SK-N-SH (cell line): Measurements from ENCODE around the gene ARL4D. TPM values are rescaled to one million over a fixed set of nuclear protein-coding genes. Genes with fewer than 3 reads are reported as not detected.

Experiments used
- CTCF ChIA-PET: fragments of 300-600, 350-600 bp; formaldehyde crosslinking; extraction: SDS; loops from one replicate; lab custom pipeline; 2021; lab: Yijun Ruan, JAX
- POLR2A ChIA-PET: fragments of 350-600 bp; sonication (Branson Sonifier 250); formaldehyde crosslinking; extraction: SDS; loops from one replicate; lab custom pipeline; 2020; ENCODE audit warnings: antibody characterized with exemption, inconsistent platforms; lab: Yijun Ruan, JAX
- DNase-seq: peaks from one replicate; pipeline ENCODE4 v3.0.0; 2012
- H2AFZ ChIP-seq: fragments of 200-600 bp; sonication (generic); 2 replicates; pipeline ENCODE4 v1.8.1; 2016; ENCODE audit warnings: antibody characterized with exemption, mild to moderate bottlenecking, low read depth
- H3F3A ChIP-seq: fragments of 200-600 bp; sonication (generic); replicated peaks from 2 replicates; pipeline ENCODE3; 2016; ENCODE audit warnings: antibody characterized with exemption, mild to moderate bottlenecking; ENCODE audit not compliant: insufficient read depth
- H3K27ac ChIP-seq, 2 experiments: fragments of 200-500 bp in 1 of 2; fragments of 200-600 bp in 1 of 2; sonication (Bioruptor generic) in 1 of 2; sonication (generic), shearing (Covaris generic) in 1 of 2; 2 replicates each; pipeline versions ENCODE4 v1.5.1 to v1.6.1; 2014 to 2016; ENCODE audit warnings: low read depth in 2 of 2, inconsistent platforms in 1 of 2, low read length in 1 of 2, mild to moderate bottlenecking in 1 of 2, mixed read lengths in 1 of 2
- H3K27me3 ChIP-seq: fragments of 200-600 bp; sonication (generic), shearing (Covaris generic); 2 replicates; pipeline ENCODE4 v1.6.1; 2016; ENCODE audit warnings: mixed run types; ENCODE audit not compliant: insufficient read depth
- H3K36me3 ChIP-seq, 2 experiments: fragments of 200-500 bp in 1 of 2; fragments of 200-600 bp in 1 of 2; sonication (Bioruptor generic) in 1 of 2; sonication (generic) in 1 of 2; replicated peaks in 1 of 2; 2 replicates each; pipeline versions ENCODE3 to v1.5.1; 2014 to 2016; ENCODE audit warnings: low read length in 1 of 2, mild to moderate bottlenecking in 1 of 2; ENCODE audit not compliant: insufficient read depth in 2 of 2, control insufficient read depth in 1 of 2
- H3K4me1 ChIP-seq, 2 experiments: fragments of 200-500 bp in 1 of 2; fragments of 200-600 bp in 1 of 2; sonication (Bioruptor generic) in 1 of 2; sonication (generic), shearing (Covaris generic) in 1 of 2; 2 replicates each; pipeline versions ENCODE4 v1.5.1 to v1.6.1; 2014 to 2016; ENCODE audit warnings: low read depth in 1 of 2, low read length in 1 of 2, mixed run types in 1 of 2; ENCODE audit not compliant: insufficient read depth in 2 of 2, control insufficient read depth in 1 of 2
- H3K4me2 ChIP-seq: fragments of 200-600 bp; sonication (generic), shearing (Covaris generic); 2 replicates; pipeline ENCODE4 v1.6.1; 2017; ENCODE audit warnings: mixed run types
- H3K4me3 ChIP-seq, 2 experiments: fragments of 200-500 bp in 1 of 2; fragments of 200-600 bp in 1 of 2; sonication (Bioruptor generic) in 1 of 2; sonication (generic), shearing (Covaris generic) in 1 of 2; 2 replicates each; pipeline versions ENCODE4 v1.5.1 to v1.8.1; 2014 to 2016; ENCODE audit warnings: low read depth in 2 of 2, inconsistent platforms in 1 of 2, low read length in 1 of 2, mild to moderate bottlenecking in 1 of 2, mixed read lengths in 1 of 2, moderate library complexity in 1 of 2
- H3K79me2 ChIP-seq: fragments of 200-600 bp; sonication (generic); 2 replicates; pipeline ENCODE4 v1.8.1; 2017; ENCODE audit warnings: mild to moderate bottlenecking; ENCODE audit not compliant: insufficient read depth
- H3K9ac ChIP-seq: fragments of 200-600 bp; sonication (generic); 2 replicates; pipeline ENCODE4 v1.6.1; 2017; ENCODE audit warnings: mixed run types
- H3K9me2 ChIP-seq: fragments of 200-600 bp; sonication (generic); 2 replicates; pipeline ENCODE4 v1.6.1; 2017; ENCODE audit warnings: mixed run types
- H3K9me3 ChIP-seq: fragments of 200-600 bp; sonication (generic); 2 replicates; pipeline ENCODE4 v1.6.1; 2017; ENCODE audit warnings: mixed run types, mild to moderate bottlenecking, moderate library complexity
- H4K20me1 ChIP-seq: fragments of 200-600 bp; sonication (generic); 2 replicates; pipeline ENCODE4 v1.6.1; 2017; ENCODE audit warnings: mild to moderate bottlenecking, mixed run types; ENCODE audit not compliant: insufficient read depth
- ELF1 ChIP-seq: IDR thresholded peaks from 2 replicates; pipeline ENCODE4 v1.4.0; 2012
- EP300 ChIP-seq, 2 experiments: IDR thresholded peaks; 2 replicates each; pipeline versions ENCODE4 v1.4.0 to v1.6.1; 2012; ENCODE audit warnings: borderline replicate concordance in 1 of 2, low read depth in 1 of 2, low read length in 1 of 2
- FOSL2 ChIP-seq: IDR thresholded peaks from 2 replicates; pipeline ENCODE4 v1.4.0; 2012; ENCODE audit warnings: low read depth, mild to moderate bottlenecking, moderate library complexity, borderline replicate concordance
- NFIC ChIP-seq: IDR thresholded peaks from 2 replicates; pipeline ENCODE4 v1.4.0; 2012; ENCODE audit warnings: borderline replicate concordance
- POLR2AphosphoS5 ChIP-seq: IDR thresholded peaks from 2 replicates; pipeline ENCODE4 v1.6.1; 2012; ENCODE audit warnings: low read depth, low read length
- RCOR1 ChIP-seq: fragments of 150-350 bp; IDR thresholded peaks from 2 replicates; pipeline ENCODE4 v1.6.1; 2017; ENCODE audit warnings: antibody characterized with exemption, low read length
- YY1 ChIP-seq: IDR thresholded peaks from 2 replicates; pipeline ENCODE4 v1.4.0; 2012; ENCODE audit warnings: low read depth, mild to moderate bottlenecking
- WGBS: methylation state at CpG from one replicate; pipeline ENCODE4 v1.1.6; 2017; ENCODE audit warnings: low lambda C conversion rate; 5-methylcytosine and 5-hydroxymethylcytosine counted together
- polyA plus RNA-seq, 3 experiments: library from polyadenylated mRNA; depleted of rRNA; stranded (reverse); fragments of >200 nt; gene quantifications; 2 replicates each; pipeline ENCODE4 v1.2.3, GENCODE V29; 2012
- TF ChIP-seq, protein P1 (sequence below): IDR thresholded peaks from 2 replicates; pipeline ENCODE4; 2012
- TF ChIP-seq, protein P2 (sequence below): IDR thresholded peaks from 2 replicates; pipeline ENCODE4 v1.4.0; 2012; ENCODE audit warnings: low read depth

Gene ARL4D
- polyA plus RNA-seq, 1 of the 3 experiments (the other 2 are of a cell fraction), result 29.5 TPM

DNA sequence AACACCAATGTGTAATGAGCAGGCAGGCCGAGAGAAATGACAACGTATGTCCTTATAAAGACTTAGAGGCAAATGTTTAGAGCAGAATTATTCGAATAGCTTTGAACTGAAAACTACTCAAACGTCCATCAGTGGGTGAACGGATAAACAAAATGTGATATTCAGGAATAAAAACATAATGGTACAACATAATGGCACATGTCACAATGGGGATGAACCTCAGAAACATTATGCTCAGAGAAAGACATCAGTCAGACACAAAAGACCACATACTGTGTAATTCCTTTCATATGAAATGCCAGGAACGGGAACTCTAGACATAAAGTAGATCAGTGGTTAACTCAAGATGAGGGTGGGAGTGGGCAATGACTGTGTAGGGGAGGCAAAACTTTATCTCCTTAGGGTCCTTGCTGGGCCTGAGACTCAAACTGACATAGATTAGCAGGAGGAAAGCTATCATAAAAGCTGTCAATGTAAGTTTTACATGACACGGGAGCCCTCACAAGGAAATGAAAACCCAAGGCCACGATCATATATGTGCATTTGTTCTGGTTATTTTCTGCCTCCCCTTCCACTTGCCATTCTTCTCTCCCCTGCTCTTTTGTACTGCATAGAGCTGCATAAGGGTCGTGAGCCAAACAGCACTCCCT lies 14.8 kb upstream of the ARL4D start:
- CTCF ChIA-PET, result interaction anchor here (3.0 to 6.6 kb wide), 2 partner anchors 10 to 100 kb away, joined by 13 to 70 read pairs; partner anchors contain the start of gene DHX8
- POLR2A ChIA-PET, result interaction anchor here (5.9 kb wide), 1 partner anchor 15 kb away, joined by 136 read pairs; no protein-coding TSS in a partner anchor
- WGBS, result 84% methylated on average over 9 of the region's 9 CpGs

DNA sequence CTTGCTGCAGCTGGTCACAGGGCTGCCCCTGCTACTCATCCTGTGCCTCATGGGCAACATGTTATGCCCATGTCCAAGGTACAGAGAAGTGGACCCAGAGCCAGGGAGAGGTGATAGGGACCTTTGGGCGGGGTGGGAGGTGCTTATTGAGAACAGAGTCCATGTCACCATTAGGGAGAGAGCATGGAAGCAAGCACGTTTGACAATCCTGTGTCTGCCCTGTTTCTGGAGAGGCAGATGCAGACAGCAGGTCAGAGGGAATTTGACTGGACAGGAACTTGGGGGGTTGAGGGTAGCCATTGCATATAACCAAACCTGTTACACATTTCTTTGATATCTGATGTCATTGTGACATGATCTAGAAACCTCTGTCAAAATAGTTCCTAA lies 14.3 kb upstream of the ARL4D start:
- ChIA-PET POLR2A (interaction anchor here (5.9 kb wide), 1 partner anchor 16 kb away, joined by 136 read pairs; no protein-coding TSS in a partner anchor), CTCF (interaction anchor here (3.0 to 6.6 kb wide), 2 partner anchors 9 to 99 kb away, joined by 13 to 70 read pairs; partner anchors contain the start of gene DHX8)
- H3K36me3 ChIP-seq, result no peaks in the 10 kb centered on the region
- H3K4me2 ChIP-seq, result no peak overlapping the region
- H3K4me3 ChIP-seq, result no peak overlapping the region
- 0 out of 2 replicates have a peak, but pooled peaks cover 6% of the 10 kb centered on the region for H3K9me3 ChIP-seq
- H3K27me3 ChIP-seq, result no peaks in the 10 kb centered on the region
- peaks cover 7% of the 10 kb centered on the region for H3F3A ChIP-seq
- DNase-seq, result no peak
- WGBS, result 56% methylated on average over 2 of the region's 2 CpGs
- H3K27ac ChIP-seq, result no peak overlapping the region
- H4K20me1 ChIP-seq, result no peaks in the 10 kb centered on the region
- H3K9ac ChIP-seq, result no peak overlapping the region
- H2AFZ ChIP-seq, result no peak overlapping the region
- TF ChIP-seq FOSL2 (no peak), NFIC (no peak), YY1 (no peak), EP300 (IDR thresholded peaks at IDR 0.05; ENCODE audit: borderline replicate concordance in 1 of 2, low read depth in 1 of 2, low read length in 1 of 2) (no peak), ELF1 (no peak)
- TF ChIP-seq, protein P1, sequence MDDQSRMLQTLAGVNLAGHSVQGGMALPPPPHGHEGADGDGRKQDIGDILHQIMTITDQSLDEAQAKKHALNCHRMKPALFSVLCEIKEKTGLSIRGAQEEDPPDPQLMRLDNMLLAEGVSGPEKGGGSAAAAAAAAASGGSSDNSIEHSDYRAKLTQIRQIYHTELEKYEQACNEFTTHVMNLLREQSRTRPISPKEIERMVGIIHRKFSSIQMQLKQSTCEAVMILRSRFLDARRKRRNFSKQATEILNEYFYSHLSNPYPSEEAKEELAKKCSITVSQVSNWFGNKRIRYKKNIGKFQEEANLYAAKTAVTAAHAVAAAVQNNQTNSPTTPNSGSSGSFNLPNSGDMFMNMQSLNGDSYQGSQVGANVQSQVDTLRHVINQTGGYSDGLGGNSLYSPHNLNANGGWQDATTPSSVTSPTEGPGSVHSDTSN, result no peak
- H3K9me2 ChIP-seq, result no peaks in the 10 kb centered on the region
- H3K4me1 ChIP-seq, result no peaks in the 10 kb centered on the region; a peak in 1 of 4 replicates
- no peaks in the 10 kb centered on the region for H3K79me2 ChIP-seq

More for the DNA sequence above, 14.8 kb upstream of the ARL4D start:
- Histone ChIP-seq H3K36me3 (no peaks in the 10 kb centered on the region), H3K27ac (no peak overlapping the region), H3K4me3 (no peak overlapping the region), H3K9me2 (no peaks in the 10 kb centered on the region), H2AFZ (no peak overlapping the region), H3K79me2 (no peaks in the 10 kb centered on the region), H3K27me3 (no peaks in the 10 kb centered on the region), H4K20me1 (no peaks in the 10 kb centered on the region), H3K9ac (no peak overlapping the region), H3K4me1 (no peaks in the 10 kb centered on the region; a peak in 1 of 4 replicates), H3F3A (peaks cover 2% of the 10 kb centered on the region), H3K9me3 (0 out of 2 replicates have a peak, but pooled peaks cover 6% of the 10 kb centered on the region)
- DNase-seq, result no peak
- TF ChIP-seq RCOR1, result no peak
- TF ChIP-seq, protein P2, sequence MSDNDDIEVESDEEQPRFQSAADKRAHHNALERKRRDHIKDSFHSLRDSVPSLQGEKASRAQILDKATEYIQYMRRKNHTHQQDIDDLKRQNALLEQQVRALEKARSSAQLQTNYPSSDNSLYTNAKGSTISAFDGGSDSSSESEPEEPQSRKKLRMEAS, result no peak
- no peak for TF ChIP-seq POLR2AphosphoS5
- TF ChIP-seq, all 33 proteins: peak for 0
- no peak overlapping the region for H3K4me2 ChIP-seq
